ENCODE results near the gene CTCF. TPM values are rescaled to one million over a fixed set of nuclear protein-coding genes. Genes with fewer than 3 reads are reported as not detected.

Gene CTCF
- total and polyA plus RNA-seq, 10 of the 15 experiments (the other 5 are each of a cell fraction or from before 2014, with no cell fraction given): 9.1 to 55.0 (median 41.8) TPM

- Histone ChIP-seq H3K4me2 (ENCODE audit: control insufficient read depth, insufficient read depth) (no peak overlapping the region), H3K36me3 (ENCODE audit: control insufficient read depth in 2 of 2, insufficient read depth in 2 of 2, low read length in 1 of 2) (peaks cover 7 to 9% of the 10 kb centered on the region in 2 experiments), H3K4me1 (ENCODE audit: control insufficient read depth, insufficient read depth, low read length) (no peaks in the 10 kb centered on the region), H4K20me1 (ENCODE audit: control insufficient read depth, insufficient read depth) (no peaks in the 10 kb centered on the region), H3K9ac (ENCODE audit: control insufficient read depth, insufficient read depth, low read length) (no peak overlapping the region), H2AFZ (ENCODE audit: control insufficient read depth, low read depth, low read length) (no peak overlapping the region), H3K9me3 (replicated peaks; ENCODE audit: control insufficient read depth, insufficient read depth, low read length) (no peaks in the 10 kb centered on the region), H3K27ac (ENCODE audit: control insufficient read depth, insufficient read depth) (no peak overlapping the region), H3K4me3 (no peak overlapping the region), H3K79me2 (ENCODE audit: control insufficient read depth, insufficient read depth, low read length) (no peaks in the 10 kb centered on the region), H3K27me3 (replicated peaks in 1 of 2; ENCODE audit: control insufficient read depth in 2 of 2, insufficient read depth in 2 of 2, low read length in 1 of 2) (no peaks in the 10 kb centered on the region)
- FAIRE-seq (no peak), ATAC-seq (no peak), DNase-seq (ENCODE audit: low read depth, low spot score) (no peak)
- intact Hi-C loops (cut with micrococcal nuclease; ENCODE audit: unreplicated experiment): no loop called here
- RAD21 ChIA-PET (ENCODE audit: unreplicated experiment): no interaction called here
- no TSS peak for BruUV-seq (replicated peaks)
- peak; percentile 63; the same call in 1 of the 2 replicates for TF ChIP-seq REST (IDR thresholded peaks at IDR 0.05; ENCODE audit: low read depth, low read length)
- no peak for TF ChIP-seq TARDBP (IDR thresholded peaks at IDR 0.05; ENCODE audit: borderline replicate concordance)
- WGBS (ENCODE audit: insufficient coverage, insufficient replicate concordance, low lambda C conversion rate, missing lambda C conversion rate): 98% methylated on average over 8 of the region's 59 CpGs
- SMC1A ChIA-PET (ENCODE audit: uncharacterized antibody, unreplicated experiment): no interaction called here
- CTCF ChIA-PET: interaction anchor here (1.1 kb wide), 1 partner anchor 131 kb away, joined by 4 read pairs; no protein-coding TSS in a partner anchor
- POLR2A ChIA-PET: interaction anchor here (1.0 kb wide), 1 partner anchor 15 kb away, joined by 3 read pairs; no protein-coding TSS in a partner anchor
- in situ Hi-C loops (cut with MboI): no loop called here
Observed at GRCh38 chr16:67652578-67653127, 90.3 kb downstream of the CTCF start.
